Measurements from ENCODE around the gene STEAP2. TPM values are rescaled to one million over a fixed set of nuclear protein-coding genes. Genes with fewer than 3 reads are reported as not detected.

STEAP2 gene
- polyA plus RNA-seq, 3 donors, result not detected

DNA sequence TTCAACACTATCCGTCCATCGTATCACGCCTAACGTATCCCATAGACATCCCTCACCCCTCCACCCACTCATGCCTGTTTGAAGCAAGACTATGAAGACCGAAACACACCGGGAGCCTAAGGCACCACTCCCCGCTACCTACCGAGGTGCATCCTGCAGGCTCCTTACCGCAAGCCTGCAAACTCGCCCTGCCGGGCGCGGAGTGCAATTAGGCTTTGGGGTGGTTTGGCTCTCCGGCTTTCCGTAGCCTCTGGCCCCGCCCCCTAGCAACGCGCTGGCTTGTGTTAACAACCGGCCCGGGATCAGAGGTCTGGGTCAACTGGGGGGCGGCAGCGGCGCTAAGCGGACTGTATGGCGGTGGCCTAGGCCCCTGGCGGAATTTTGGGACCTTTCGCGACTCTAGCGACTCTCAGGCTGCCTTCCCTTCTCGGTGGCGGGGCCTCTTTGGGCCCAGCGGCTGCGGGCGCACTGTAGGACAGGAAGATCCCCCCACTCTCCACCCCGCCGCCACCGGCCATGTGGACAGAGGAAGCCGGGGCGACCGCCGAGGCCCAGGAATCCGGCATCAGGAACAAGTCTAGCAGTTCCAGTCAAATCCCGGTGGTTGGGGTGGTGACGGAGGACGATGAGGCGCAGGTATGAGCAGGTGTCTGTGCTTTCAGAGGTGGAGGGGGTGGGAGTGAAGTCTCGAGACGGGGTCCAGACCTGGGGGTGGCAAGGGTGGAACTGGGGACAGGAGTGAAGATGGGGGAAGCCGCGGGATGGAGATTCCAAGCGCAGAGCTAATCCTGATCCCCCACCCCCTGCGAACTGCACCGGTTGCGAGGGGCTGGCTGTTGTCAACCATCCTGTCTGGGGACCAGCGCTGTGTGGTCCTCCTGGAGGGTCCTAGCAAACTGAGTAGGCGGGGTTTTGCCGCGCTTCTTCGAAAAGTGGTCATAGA lies 33.6 kb downstream of the STEAP2 start, which contains the start of gene CFAP69:
TSS of gene CFAP69 (plus strand) at position 266 of the 943 bp plus-strand sequence. CDS start at position 517, 251 bp downstream.
- peak; percentile 44 to 65 (median 59) for DNase-seq
- peaks cover 0 to 7% (median 0%) of the 10 kb centered on the region in 7 donors for H3K9me3 Mint-ChIP-seq
- TF ChIP-seq CTCF (IDR thresholded peaks at IDR 0.05), result no peak
- Histone ChIP-seq H3K4me2 (replicated peaks; ENCODE audit: extremely low read depth, low read length, poor library complexity, severe bottlenecking) (peak within 1 kb of the TSS; percentile 88), H3K4me3 (replicated peaks in 1 of 3; ENCODE audit: low read depth in 2 of 3, low read length in 3 of 3) (peak within 1 kb of the TSS; percentile 36 to 85 (median 72)), H2AFZ (ENCODE audit: insufficient read depth, low read depth, low read length, poor library complexity, severe bottlenecking) (peak within 1 kb of the TSS; percentile 87), H3K9me3 (replicated peaks in 1 of 2; ENCODE audit: control insufficient read depth in 1 of 2, insufficient read depth in 1 of 2, low read length in 2 of 2) (no peaks in the 10 kb centered on the region), H4K20me1 (ENCODE audit: insufficient read depth, low read length) (no peaks in the 10 kb centered on the region), H3K27ac (ENCODE audit: low read depth in 1 of 2, low read length in 2 of 2) (peak within 1 kb of the TSS in 1 of 2 donors; percentile 28), H3K79me2 (ENCODE audit: insufficient read depth, low read length) (no peaks in the 10 kb centered on the region), H3K9ac (ENCODE audit: insufficient read depth, low read length, poor library complexity, severe bottlenecking) (peak within 1 kb of the TSS; percentile 67), H3K4me1 (ENCODE audit: control insufficient read depth in 1 of 2, insufficient read depth in 2 of 2, low read length in 2 of 2) (peaks cover 10 to 19% of the 10 kb centered on the region in 2 donors), H3K27me3 (ENCODE audit: control insufficient read depth in 2 of 2, insufficient read depth in 2 of 2, low read length in 2 of 2) (peaks cover 20 to 54% of the 10 kb centered on the region in 2 donors), H3K36me3 (replicated peaks in 1 of 2; ENCODE audit: control insufficient read depth in 1 of 2, insufficient read depth in 2 of 2, low read length in 2 of 2) (no peaks in the 10 kb centered on the region)
- peaks cover 21% of the 10 kb centered on the region for H3K4me1 Mint-ChIP-seq
- under 1% methylated on average over 47 of the region's 59 CpGs for WGBS (ENCODE audit: insufficient coverage)
- H3K4me3 Mint-ChIP-seq, result peak within 1 kb of the TSS; percentile 91 to 97
- peak within 1 kb of the TSS in 4 of 7 donors; percentile 24 to 77 (median 44) for H3K27ac Mint-ChIP-seq
- peaks cover 0 to 3% of the 10 kb centered on the region in 2 donors for H3K36me3 Mint-ChIP-seq
- intact Hi-C loops (cut with micrococcal nuclease), result loop anchor here (10.0 kb wide), 1 partner anchor 100 kb away; the partner anchor contains the start of gene GTPBP10 (in 2 of the 2)
- H3K27me3 Mint-ChIP-seq (ENCODE audit: low read depth in 3 of 3), result peaks cover 37 to 48% (median 40%) of the 10 kb centered on the region in 3 donors

DNA sequence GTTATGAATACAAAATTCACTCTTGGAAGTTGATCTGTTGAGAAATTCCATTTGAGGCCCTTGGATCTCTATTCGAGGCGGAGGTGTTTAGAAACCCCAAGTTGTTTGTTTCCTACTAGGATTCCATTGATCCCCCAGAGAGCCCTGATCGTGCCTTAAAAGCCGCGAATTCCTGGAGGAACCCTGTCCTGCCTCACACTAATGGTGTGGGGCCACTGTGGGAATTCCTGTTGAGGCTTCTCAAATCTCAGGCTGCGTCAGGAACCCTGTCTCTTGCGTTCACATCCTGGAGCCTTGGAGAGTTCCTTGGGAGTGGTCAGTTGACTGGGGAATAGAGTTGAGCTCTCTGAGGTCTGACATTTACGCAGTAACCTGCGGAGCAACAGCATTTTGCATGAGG lies 34.6 kb downstream of the STEAP2 start:
- no peak for TF ChIP-seq CTCF (IDR thresholded peaks at IDR 0.05)
- H2AFZ ChIP-seq (ENCODE audit: insufficient read depth, low read depth, low read length, poor library complexity, severe bottlenecking), result peak overlapping the region; percentile 87
- peaks cover 10 to 19% of the 10 kb centered on the region in 2 donors for H3K4me1 ChIP-seq (ENCODE audit: control insufficient read depth in 1 of 2, insufficient read depth in 2 of 2, low read length in 2 of 2)
- Mint-ChIP-seq H3K27ac (no peak overlapping the region), H3K4me3 (peak overlapping the region in 1 of 2 donors; percentile 97), H3K27me3 (ENCODE audit: low read depth in 3 of 3) (peaks cover 37 to 54% (median 40%) of the 10 kb centered on the region in 3 donors), H3K9me3 (peaks cover 0 to 7% (median 0%) of the 10 kb centered on the region in 7 donors), H3K36me3 (peaks cover 0 to 3% of the 10 kb centered on the region in 2 donors), H3K4me1 (peaks cover 21% of the 10 kb centered on the region)
- peaks cover 21 to 52% of the 10 kb centered on the region in 2 donors for H3K27me3 ChIP-seq (ENCODE audit: control insufficient read depth in 2 of 2, insufficient read depth in 2 of 2, low read length in 2 of 2)
- H3K4me3 ChIP-seq (replicated peaks in 1 of 3; ENCODE audit: low read depth in 2 of 3, low read length in 3 of 3), result no peak overlapping the region
- intact Hi-C loops (cut with micrococcal nuclease), result loop anchor here (10.0 kb wide), 1 partner anchor 99 kb away; the partner anchor contains the start of gene GTPBP10 (in 2 of the 2)
- no peaks in the 10 kb centered on the region for H4K20me1 ChIP-seq (ENCODE audit: insufficient read depth, low read length)
- H3K4me2 ChIP-seq (replicated peaks; ENCODE audit: extremely low read depth, low read length, poor library complexity, severe bottlenecking), result no peak overlapping the region
- no peak overlapping the region for H3K9ac ChIP-seq (ENCODE audit: insufficient read depth, low read length, poor library complexity, severe bottlenecking)
- H3K79me2 ChIP-seq (ENCODE audit: insufficient read depth, low read length), result no peaks in the 10 kb centered on the region
- DNase-seq, result no peak
- no peaks in the 10 kb centered on the region for H3K9me3 ChIP-seq (replicated peaks in 1 of 2; ENCODE audit: control insufficient read depth in 1 of 2, insufficient read depth in 1 of 2, low read length in 2 of 2)
- no peak overlapping the region for H3K27ac ChIP-seq (ENCODE audit: low read depth in 1 of 2, low read length in 2 of 2)
- H3K36me3 ChIP-seq (replicated peaks in 1 of 2; ENCODE audit: control insufficient read depth in 1 of 2, insufficient read depth in 2 of 2, low read length in 2 of 2), result no peaks in the 10 kb centered on the region
- WGBS (ENCODE audit: insufficient coverage), result 21% methylated on average over 6 of the region's 9 CpGs
